ENCODE data around the gene PLXNA4.

The PLXNA4 gene

DNA sequence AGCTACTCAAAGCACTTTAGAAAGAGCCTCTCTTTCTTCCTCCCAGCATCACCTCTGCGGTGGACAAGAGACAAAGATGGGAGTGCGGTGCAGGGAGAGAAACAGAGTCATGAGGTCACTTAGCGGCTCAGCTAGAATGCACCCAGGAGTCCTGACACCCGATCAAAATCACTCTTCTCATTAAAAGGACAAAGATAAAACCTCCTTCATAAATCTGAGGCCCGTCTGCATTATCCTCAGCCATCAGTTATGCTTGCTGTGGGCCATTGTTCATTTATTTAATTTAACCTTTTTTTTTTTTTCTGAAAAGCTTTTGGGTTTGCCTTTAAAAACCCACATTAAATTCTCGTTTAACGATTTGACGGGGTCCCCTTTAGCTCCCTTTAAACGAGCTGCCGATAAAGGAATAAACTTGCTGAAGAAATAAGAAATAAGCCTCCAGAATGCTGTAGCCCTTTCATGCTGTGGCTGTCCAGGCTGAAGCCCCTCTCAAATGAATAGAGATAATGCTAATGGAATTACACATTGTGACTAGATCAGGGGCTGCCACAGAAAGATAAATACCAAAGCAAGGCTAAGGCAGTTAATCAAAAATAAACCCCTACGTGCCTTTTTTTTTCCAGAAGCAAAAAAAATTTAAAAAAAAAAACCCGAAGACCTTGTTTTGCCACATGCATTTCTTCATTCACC lies 16.1 kb upstream of the PLXNA4 start:
- no peak for DNase-seq

DNA sequence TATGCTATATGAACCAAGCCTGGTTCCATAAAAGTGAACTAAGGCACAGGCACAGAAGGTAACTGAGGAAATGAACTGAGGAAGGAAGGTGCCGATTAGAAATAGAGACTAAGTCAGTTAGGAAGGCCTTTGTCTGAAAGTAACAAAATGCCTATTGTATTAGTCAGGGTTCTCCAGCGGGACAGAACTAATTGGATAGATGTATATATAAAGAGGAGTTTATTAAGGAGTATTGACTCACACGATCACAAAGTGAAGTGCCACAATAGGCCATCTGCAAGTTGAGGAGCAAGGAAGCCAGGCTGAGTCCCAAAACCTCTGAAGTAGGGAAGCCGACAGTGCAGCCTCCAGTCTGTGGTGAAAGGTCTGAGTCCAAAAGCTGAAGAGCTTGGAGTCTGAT lies 13.9 kb upstream of the PLXNA4 start:
- peak; percentile 35 for DNase-seq

DNA sequence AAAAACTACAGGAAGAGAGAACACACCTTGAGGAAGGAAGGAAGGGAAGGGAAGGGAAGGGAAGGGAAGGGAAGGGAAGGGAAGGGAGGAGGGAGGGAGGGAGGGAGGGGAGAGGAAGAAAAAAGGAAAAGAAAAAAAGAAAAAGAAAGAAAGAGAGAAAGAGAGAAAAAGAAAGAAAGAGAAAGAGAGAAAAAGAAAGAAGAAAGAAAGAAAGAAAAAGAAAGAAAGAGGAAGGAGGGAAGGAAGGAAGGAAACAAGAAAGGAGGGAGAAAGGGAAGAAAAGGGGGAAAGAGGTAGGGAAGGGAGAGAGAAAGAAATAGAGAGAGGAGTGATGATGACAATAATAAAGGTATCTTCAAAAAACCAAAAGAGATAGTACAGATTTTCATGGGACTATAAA lies 12.3 kb upstream of the PLXNA4 start:
- DNase-seq: no peak

DNA sequence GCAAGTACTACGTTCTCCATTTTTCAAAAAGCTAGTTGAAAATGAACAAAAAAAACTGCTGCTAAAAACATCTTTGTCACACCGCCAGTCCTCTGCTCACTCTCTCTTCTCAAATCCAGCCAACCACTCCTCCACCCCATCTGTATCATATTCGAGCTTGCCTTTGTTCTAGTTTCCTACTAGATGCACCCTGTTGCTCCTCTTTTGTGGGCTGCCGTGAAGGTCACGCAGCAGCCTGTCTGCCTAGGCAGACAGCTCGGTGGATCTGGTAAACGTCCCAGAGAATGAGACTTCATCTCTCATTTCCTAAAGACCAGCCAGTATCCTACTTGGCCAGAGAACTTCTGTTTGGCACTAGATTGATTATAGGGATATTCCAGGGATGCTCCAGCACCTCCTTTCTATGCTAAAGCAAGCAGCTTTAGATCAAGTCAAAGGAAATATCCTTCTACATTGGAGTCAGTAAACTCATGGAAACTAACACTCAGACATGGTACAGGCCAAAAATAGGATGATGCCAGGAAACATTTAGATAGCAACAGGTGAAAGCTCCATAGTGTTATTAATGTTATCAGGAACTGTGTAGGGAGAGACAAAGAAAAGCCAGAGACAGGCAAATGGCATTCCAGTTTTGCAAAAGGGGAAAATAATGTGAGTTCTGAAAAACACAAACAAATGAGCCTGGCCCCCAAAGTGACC lies 8.7 kb upstream of the PLXNA4 start:
- no peak for DNase-seq

DNA sequence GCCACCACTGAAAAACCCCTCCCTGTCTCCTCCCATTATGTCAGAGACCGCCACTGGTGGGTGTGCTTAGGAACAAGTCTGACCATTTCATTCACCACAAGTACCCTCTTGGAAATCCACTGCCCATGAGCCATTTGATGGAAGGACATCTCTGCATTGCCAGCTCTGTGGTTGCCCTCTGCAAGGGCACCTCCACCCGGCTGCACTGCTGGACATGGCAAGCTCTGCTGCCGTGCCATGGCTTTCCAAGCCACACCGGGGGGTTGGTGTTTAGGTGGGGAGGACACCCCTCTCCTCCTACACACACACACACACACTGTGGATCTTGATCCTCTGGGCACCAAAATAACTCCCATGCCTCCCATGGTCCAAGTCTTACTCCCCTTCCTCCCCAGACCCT lies 5.2 kb upstream of the PLXNA4 start:
- DNase-seq: no peak

DNA sequence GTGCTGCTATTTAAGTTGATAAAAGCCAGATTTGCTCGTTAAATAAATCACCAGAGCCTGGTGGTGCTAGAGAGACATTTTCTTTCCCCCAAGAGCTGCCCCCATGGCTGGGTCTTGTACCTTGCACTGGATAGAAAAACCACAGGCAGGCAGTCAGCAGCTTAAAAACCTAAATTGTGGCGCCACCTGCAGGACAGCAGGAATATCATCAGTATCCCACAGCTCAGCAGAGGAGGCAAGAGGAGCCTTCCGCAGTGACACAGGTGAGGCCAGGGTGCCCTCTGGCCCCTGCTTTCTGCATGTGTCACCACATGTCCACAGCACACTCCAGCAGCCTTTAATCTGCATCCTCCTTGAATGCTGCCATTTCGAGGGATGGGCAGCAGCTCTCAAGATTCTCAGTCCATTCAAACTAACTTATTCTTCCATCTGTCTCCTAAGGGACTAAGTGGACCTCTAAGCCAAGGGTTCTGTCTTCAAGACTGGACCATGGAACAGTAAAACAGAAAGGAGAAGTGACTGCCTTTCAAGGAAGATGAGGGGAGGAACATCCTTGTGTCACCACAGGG lies 4.5 kb upstream of the PLXNA4 start:
- peak; percentile 81 for DNase-seq

DNA sequence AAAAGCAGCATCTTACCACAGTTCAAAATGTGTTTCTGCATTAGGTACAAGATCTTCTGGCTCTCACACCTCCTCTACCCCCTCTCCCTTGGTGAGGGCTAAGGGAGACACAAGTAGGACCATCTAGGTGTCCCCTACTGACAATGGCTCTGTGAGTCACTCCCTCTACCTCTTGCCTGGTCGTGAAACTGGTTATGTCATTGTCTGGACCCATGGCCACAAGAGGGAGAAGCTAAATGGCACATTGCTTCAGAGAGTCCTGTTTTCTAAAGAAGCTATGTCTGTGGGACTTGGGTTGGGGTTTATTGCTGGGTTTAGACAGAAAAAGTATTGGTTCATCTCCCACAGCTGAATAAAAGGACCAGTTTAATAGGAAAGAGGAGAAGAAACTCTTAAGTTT lies 4.0 kb upstream of the PLXNA4 start:
- DNase-seq: no peak

DNA sequence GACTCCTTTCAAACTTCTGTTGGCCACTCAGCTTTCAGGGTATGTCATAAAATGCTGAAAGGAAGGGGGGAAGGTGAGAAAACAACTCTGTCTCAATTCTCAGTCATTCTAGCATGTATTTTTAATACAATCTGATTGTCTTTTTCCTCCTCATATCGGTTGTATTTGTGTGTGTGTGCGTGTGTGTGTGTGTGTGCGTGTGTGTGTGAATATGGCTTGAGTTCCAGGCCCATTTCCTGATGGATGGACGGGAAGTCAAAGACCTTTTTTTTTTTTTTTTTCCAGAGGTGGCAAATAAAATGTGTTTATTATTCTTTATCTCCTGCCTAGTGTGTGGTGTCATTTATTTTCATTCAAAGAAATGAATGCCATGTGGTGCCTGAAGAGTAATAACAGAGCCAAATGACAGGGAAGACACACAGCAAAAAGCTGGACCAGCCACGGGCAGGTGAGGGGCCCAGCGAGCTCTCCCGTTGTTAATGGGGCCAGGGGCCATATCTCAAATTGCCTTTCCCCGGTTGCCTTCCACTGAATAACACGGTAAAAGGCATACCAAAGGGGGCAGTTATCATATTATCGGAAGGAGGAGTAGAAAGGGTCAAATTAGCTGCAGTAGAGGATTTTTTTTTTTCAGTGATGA lies 3.1 kb upstream of the PLXNA4 start:
- DNase-seq: no peak

DNA sequence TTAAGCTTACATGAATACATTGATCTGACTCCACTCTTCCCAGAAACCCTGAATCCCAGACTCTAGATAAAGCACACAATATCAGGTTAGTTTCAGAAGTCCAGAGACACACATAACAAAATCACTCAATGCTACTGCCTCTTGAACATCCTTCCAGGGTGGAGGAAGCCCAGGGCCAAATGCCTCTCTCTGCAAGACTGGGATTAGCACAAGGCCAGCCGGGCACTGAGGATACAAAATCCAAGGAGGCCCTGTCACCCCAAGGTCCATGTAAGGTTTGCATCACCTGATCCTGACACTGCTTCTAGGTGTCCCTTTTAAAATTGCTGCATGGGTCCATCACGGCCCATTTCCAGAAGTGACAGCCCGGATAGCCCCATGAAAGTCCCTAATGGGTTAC lies 2.6 kb upstream of the PLXNA4 start:
- DNase-seq: no peak

DNA sequence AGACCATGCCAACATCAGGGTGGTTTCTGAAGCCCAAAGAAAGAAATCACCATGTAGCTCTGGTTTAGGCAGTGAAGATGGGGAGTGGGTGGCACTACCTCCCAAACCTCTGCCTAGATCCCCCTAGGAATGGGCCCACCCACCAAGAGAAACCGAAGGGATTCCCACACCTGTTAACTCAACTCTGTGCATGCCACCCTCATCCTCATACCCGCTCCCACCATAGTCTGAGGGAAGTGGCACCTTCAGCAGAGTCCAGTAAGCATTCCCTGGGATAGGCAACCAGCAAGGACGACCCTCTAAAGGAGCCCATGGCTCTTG lies 1.7 kb upstream of the PLXNA4 start:
- DNase-seq: no peak

DNA sequence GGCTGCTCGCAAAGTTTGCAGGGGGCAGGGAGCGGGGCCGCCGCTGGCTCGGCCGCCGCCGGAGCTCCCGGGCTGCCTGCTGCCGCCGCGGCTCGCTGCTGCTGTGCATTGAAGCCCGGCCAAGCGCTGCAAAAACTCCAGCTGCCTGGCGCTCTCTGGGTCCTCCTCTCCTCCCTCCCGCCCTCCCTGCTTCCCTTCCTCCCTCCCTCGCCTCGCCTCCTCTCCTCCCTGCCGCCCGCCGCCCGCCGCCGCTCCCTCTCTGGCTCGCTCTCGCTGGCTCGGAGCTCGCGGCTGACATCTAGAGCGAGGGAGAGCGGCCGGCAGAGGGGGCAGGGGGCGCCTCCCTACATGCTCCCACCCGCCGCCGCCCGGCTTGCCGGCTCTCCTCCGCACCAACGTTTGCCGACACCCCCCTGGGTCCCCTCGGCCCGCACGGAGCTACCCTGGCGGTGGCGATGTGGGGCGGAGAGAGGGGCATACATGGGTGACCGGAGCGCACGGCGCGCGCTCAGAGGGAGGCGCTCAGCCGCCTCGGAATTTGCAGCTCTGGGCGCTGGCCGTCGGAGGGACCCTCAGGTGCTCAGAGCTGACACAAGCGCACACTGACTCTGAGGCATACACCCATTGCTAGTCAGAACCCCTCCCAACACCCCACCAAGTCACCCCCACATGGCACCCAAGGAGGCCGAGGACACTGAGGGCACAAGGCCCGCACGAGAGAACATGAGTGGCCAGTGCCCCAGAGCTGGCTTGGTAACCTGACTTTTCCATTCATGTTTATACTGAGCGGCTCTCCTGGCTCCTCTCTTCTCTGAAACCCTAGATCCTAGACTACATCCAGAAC lies 1.2 kb upstream of the PLXNA4 start:
- DNase-seq: peak; percentile 78

DNA sequence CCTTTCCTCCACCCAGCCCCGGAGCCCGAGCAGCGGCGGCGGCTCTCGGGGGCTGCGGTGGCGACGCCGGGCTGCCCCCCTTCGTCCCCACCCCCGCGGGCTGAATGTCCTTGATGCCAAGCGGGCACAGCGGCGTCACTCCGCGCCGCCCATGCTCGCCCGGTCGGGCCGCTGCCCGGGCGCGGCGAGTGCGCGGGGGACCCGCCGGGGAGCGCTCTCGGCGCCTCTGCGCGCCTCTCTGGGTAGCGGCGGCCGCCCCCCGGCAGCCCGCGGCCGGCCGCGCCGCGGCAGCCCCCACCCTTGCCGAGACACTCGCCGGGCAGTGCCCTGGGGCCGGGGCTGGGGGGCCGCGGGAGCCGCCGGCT lies 433 bp upstream of the PLXNA4 start:
- DNase-seq: no peak

DNA sequence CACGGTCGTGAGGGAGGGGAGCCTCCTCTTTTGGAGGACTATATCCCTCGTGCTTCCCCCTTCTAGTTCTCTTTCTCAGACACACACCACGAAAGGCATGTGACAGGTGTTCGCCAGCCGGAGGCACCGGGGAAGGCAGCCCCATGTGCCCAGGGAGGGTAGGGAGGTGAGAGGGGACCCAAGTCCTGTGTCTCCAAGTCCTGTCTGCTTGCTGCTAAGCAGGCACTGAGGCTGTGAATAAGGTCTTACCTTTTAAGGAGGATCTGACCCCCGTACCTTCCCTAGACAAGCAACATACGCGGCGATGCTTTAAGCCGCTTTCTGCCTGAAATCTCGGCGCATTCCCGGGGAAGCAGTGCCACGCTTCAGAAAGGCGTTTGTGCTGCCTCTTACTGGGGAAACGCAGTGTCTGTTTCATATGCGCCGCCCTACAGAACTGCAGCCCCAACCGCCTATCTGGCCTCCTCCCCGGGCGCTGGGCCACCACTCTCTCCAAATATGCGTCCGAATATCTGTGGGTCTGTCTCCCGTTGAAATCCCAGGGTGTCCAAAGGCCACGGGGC lies 770 bp downstream of the PLXNA4 start:
- peak; percentile 65 for DNase-seq

DNA sequence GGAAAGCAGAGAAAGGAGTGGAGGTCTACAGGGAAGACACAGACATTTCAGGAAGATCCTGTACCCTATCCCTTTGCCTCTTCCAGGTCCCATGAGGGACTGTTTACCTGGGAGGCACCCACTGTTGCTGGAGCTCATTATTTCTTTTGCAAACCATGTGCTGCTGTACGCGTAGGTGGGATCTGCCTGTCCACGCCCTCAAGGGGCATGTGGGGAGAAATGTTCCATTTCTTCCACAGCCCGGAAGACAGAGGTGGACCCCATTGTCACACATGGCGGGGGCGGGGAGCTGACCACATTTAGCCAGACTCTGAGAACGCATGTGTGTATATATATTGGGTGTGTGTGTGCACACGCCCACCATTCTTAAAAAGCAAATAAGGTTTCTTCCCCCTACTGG lies 2.0 kb downstream of the PLXNA4 start:
- no peak for DNase-seq

DNA sequence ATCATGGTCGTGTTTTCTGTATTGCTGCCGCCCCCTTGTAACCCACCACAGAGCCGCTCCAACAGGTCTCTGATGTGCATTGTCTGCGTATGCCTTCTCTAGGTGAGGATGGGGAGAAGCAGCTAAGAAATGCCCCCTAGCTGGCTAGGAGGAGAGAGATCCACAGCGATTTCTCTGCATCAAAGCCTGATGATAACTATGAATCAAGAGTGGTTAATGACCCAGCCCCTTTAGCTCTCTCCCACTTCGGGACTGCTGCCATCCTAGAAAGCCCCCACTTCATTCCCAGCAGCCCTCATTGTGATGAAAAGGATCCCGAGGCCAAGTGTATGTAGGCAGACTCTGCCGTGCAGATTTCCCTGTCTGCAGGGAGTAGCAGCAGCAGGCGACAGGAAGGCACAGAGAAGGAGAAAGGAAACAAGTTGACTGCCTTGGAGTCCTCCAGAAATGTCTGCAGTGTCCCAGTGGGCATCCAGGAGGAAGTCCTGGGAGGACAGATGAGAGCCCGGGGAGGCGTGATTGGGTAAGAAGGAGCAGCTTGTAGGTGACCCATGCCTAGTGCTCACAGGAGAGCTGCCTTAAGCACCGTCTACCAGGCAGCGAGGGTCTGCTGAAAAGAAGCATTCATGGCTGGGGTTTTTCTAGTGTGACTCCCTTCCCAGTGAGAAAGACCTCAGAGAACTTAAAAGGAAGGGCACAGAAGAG lies 2.9 kb downstream of the PLXNA4 start:
- no peak for DNase-seq

DNA sequence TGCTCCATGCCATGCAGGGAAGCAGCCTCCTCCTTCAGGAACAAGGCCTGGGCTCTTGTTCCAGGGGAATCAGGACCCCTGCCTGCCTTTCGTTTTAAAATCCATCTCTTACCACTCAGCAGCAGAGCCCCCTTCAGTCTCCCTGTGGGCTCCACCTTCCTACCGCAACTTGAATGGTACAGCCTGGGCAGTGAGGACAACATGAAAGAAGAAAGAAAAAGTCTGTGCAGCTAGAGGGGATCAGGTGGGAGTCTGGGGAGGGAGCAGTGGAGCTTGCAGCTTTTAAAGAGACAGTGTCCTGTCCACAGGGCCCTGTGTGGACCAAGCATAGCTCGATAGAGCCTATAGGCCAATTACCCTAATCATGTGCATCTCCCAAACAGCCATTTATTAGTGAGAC lies 3.7 kb downstream of the PLXNA4 start:
- no peak for DNase-seq

DNA sequence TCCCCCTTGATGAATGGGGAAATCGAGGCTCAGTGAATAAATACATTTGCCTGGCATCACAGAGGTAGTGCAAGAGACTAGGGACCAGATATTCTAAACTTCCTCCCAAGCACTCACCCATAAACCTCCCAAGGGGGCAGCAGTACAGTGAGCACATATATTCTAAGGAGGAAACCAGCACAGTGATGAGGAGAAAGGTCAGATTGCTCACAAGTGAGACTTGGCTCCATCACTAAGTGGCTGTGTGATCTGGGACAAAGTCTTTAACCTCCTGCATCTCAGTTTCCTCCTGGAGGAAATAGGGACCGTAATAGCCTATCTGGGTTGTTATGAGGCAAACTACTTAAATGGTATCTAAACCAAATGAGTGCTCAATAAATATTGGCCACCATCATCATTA lies 4.3 kb downstream of the PLXNA4 start:
- DNase-seq: no peak

DNA sequence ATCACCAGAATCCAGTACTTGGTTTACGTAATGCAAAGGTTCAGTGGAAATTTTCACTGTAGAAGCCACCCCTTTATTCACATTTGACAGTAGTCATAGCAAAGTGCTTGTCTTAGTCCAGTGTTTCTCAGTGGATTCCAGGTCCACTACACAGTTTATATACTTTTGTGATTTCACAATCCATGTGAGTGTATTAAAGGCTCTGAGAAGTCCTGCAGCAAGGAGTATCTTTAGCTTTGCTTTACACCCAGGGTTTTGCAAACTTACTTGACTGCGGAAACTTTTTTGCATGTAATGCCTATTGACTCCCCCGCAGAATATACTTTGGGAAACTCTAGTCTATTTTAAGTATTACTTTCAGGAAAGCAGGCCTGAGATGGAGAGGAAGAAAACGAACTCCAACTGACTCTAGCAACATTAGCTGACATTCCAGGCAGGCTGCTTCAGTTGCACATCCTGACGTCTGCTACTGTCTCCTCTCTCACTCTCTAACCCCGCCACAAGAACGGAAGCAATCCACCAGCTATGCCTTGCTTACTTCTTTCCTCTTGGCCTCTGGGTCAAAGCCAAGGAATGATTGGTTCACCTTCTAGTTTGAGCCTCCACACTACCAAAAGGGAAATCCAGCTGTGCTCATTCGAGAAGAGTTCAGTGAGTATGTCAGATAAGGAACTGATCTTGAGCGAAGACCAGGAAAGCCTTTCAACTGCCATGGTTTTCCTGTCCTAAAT lies 6.2 kb downstream of the PLXNA4 start:
- DNase-seq: no peak

DNA sequence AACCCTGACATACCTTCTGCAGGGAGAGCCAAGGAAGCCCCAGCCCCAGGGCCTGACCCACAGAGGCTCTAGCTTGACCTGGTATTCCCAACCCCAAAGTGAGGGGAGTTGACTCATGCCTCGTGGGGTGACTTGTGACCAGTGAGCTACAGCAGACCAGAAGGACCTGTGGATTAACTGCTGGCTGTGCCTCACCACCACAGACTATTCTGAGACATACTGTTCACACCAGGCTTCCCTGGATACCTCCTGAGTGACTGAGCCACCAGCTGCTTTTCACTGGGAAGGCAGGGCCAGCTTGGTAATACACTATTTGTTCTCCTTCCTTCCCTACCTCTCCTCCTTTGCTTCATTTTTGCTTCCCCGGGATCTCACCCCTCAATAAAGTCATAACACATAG lies 7.3 kb downstream of the PLXNA4 start:
- no peak for DNase-seq

DNA sequence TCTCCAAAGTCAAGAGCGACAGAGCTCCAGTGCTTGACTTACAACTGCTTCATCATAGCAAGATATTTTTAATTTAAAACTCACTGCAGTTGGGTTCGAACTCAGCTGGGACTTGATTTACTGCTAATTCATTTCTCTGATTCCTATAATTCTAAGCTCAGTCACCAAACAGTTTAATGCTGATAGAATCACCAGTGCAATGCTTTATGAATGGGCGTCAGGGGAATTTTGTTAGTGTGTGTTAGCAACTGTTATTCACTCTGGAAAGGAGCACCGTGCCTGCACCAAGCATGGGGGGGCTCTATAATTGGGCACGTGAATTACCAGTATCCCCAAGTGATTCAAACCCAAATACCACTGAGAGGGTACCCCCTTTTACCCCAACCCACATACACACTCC lies 10.4 kb downstream of the PLXNA4 start:
- DNase-seq: no peak

DNA sequence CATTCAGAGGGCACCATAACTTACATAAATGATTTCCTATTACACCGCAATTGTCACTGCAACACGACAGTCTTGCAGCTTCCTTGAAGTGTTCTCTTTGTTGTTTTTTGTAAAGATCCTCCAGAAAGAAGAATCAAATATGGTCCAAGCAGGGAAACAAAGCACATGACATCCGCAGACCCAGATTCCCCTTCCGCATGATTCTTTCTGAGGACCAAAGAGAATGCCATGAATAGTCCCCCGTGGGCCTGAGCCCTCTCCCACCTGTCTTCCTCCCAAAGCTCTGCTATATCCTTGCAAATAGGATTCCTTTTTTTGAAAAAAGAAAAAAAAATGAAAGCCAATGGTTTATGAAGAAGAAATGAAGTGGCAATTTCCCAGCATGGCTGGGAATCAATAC lies 10.8 kb downstream of the PLXNA4 start:
- DNase-seq: no peak

DNA sequence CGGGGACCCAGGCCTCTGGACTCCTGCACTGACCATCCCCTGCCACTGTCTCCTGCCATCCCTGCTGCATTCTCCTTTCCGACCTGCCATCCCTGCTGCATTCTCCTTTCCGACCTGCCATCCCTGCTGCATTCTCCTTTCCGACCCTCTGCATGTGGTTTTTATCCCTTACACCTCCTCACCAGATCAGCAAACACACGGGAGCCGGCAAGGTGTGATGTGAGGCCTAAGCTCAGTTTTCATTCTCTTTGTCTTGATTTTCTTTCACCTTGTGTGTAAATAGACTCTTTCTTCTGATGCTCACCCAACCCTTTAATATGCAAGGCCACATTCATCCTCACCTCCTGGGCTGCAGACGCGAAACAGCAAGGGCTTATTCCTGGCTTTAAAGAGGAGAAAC lies 11.4 kb downstream of the PLXNA4 start:
- no peak for DNase-seq
